GM12878 (cell line): ENCODE results near the gene NFKBIE. TPM values are rescaled to one million over a fixed set of nuclear protein-coding genes. Genes with fewer than 3 reads are reported as not detected.

Experiments used
- BCL3 ChIP-seq: IDR thresholded peaks from 2 replicates; pipeline ENCODE4 v1.6.1; 2011; ENCODE audit warnings: borderline replicate concordance, low read depth, mild to moderate bottlenecking, moderate library complexity, low read length; ENCODE audit not compliant: insufficient read depth, poor library complexity, severe bottlenecking
- CBFB ChIP-seq: IDR thresholded peaks from 2 replicates; pipeline ENCODE4 v1.6.1; 2016; ENCODE audit warnings: antibody characterized with exemption, low read depth
- CEBPB ChIP-seq, 2 experiments: fragments of 150-350 bp in 1 of 2; IDR thresholded peaks; 2 replicates each; pipeline ENCODE4 v1.6.1; 2012 to 2014; ENCODE audit warnings: low read depth in 2 of 2, low read length in 2 of 2, borderline replicate concordance in 1 of 2, inconsistent platforms in 1 of 2
- DPF2 ChIP-seq: fragments of 450-650 bp; IDR thresholded peaks from 2 replicates; pipeline ENCODE4 v1.6.1; 2017; ENCODE audit warnings: mild to moderate bottlenecking
- ESRRA ChIP-seq: IDR thresholded peaks from 2 replicates; pipeline ENCODE4 v1.6.1; 2012; ENCODE audit warnings: mild to moderate bottlenecking, low read length, improper control_type of control experiment
- FOXM1 ChIP-seq: IDR thresholded peaks from 2 replicates; pipeline ENCODE4 v1.6.1; 2012; ENCODE audit warnings: low read depth, mild to moderate bottlenecking, inconsistent platforms, low read length, moderate library complexity
- GATAD2B ChIP-seq: fragments of 450-650 bp; conservative IDR thresholded peaks from 2 replicates; pipeline ENCODE4 v1.6.1; 2017; ENCODE audit warnings: low read depth, mild to moderate bottlenecking, moderate library complexity
- HDGF ChIP-seq: fragments of 450-650 bp; IDR thresholded peaks from 2 replicates; pipeline ENCODE4 v1.6.1; 2016; ENCODE audit warnings: antibody characterized with exemption
- IRF3 ChIP-seq: fragments of 450-650 bp; IDR thresholded peaks from 2 replicates; pipeline ENCODE4 v1.6.1; 2014; ENCODE audit warnings: mild to moderate bottlenecking
- KLF5 ChIP-seq: fragments of 450-650 bp; IDR thresholded peaks from 2 replicates; pipeline ENCODE4 v1.6.1; 2014; ENCODE audit warnings: mild to moderate bottlenecking; ENCODE audit not compliant: partially characterized antibody
- MYC ChIP-seq: IDR thresholded peaks from 2 replicates; pipeline ENCODE4 v1.6.1; 2011; ENCODE audit warnings: mild to moderate bottlenecking, low read length, moderate library complexity, inconsistent platforms; ENCODE audit not compliant: insufficient read depth, insufficient replicate concordance, insufficient read length, severe bottlenecking
- NBN ChIP-seq: fragments of 450-650 bp; IDR thresholded peaks from 2 replicates; pipeline ENCODE4 v1.6.1; 2016
- NFYB ChIP-seq: IDR thresholded peaks from 2 replicates; pipeline ENCODE4 v1.6.1; 2011; ENCODE audit warnings: low read depth, mild to moderate bottlenecking, low read length, improper control_type of control experiment, moderate library complexity; ENCODE audit not compliant: insufficient read depth
- NR2C2 ChIP-seq: IDR thresholded peaks from 2 replicates; pipeline ENCODE4 v1.6.1; 2011; ENCODE audit warnings: borderline replicate concordance, low read depth; ENCODE audit not compliant: control insufficient read depth, insufficient read length
- NRF1 ChIP-seq: conservative IDR thresholded peaks from 2 replicates; pipeline ENCODE4 v1.6.1; 2011; ENCODE audit warnings: mild to moderate bottlenecking, low read depth, low read length, improper control_type of control experiment
- POU2F2 ChIP-seq: IDR thresholded peaks from 3 replicates; pipeline ENCODE4 v1.6.1; 2011; ENCODE audit warnings: low read depth, mild to moderate bottlenecking, low read length, borderline replicate concordance
- SMAD1 ChIP-seq: fragments of 450-650 bp; IDR thresholded peaks from 2 replicates; pipeline ENCODE4 v1.6.1; 2018; ENCODE audit warnings: mild to moderate bottlenecking, low read depth; ENCODE audit not compliant: partially characterized antibody
- SRF ChIP-seq, 2 experiments: IDR thresholded peaks; 2 replicates each; pipeline ENCODE4 v1.6.1; 2011; ENCODE audit warnings: low read depth in 2 of 2, low read length in 2 of 2, mild to moderate bottlenecking in 1 of 2, moderate library complexity in 1 of 2
- YBX1 ChIP-seq: fragments of 450-650 bp; IDR thresholded peaks from 2 replicates; pipeline ENCODE4 v1.6.1; 2016; ENCODE audit warnings: antibody characterized with exemption
- YY1 ChIP-seq: IDR thresholded peaks from 2 replicates; pipeline ENCODE4 v1.6.1; 2011; ENCODE audit warnings: low read depth, mild to moderate bottlenecking, low read length
- ZBED1 ChIP-seq: IDR thresholded peaks from 2 replicates; pipeline ENCODE4 v1.6.1; 2016; ENCODE audit warnings: borderline replicate concordance
- ZNF622 ChIP-seq: fragments of 450-650 bp; IDR thresholded peaks from 2 replicates; pipeline ENCODE4 v1.6.1; 2017; ENCODE audit warnings: mild to moderate bottlenecking, inconsistent platforms
- polyA plus RNA-seq, 11 experiments: library from polyadenylated mRNA; depleted of rRNA in 4 of 11; unstranded in 6 of 11; stranded (reverse) in 5 of 11; fragments of >200 nt; fragmentation: Nextera tagmentation in 4 of 11; fragmentation: Illumina TruSeq in 1 of 11; extraction: Ambion mirVana in 4 of 11; extraction: Trizol in 1 of 11; gene quantifications; 1 replicate in 1 of 11; 2 replicates in 10 of 11; pipeline versions ENCODE4 v1.2.1 to v1.2.3, GENCODE V29; 2011 to 2016; ENCODE audit warnings: inconsistent platforms in 2 of 11, missing spikeins in 2 of 11, low read depth in 1 of 11
- total RNA-seq, 4 experiments: library from RNA; depleted of rRNA in 3 of 4; stranded (reverse); fragments of >200 nt in 3 of 4; fragmentation: Illumina TruSeq in 1 of 4; extraction: Trizol in 1 of 4; gene quantifications; 2 replicates each; pipeline versions ENCODE4 v1.2.1 to v1.2.3, GENCODE V29; 2013 to 2021
- TF ChIP-seq, protein P1 (sequence below): fragments of 450-650 bp; IDR thresholded peaks from 2 replicates; pipeline ENCODE4 v1.6.1; 2016; ENCODE audit warnings: mild to moderate bottlenecking
- TF ChIP-seq, protein P2 (sequence below): fragments of 450-650 bp; IDR thresholded peaks from 2 replicates; pipeline ENCODE4 v1.6.1; 2018; ENCODE audit warnings: borderline replicate concordance, mild to moderate bottlenecking; ENCODE audit not compliant: partially characterized antibody

NFKBIE gene
- total and polyA plus RNA-seq, 10 of the 15 experiments (the other 5 are each of a cell fraction or from before 2014, with no cell fraction given) = 10.4 to 106 (median 38.8) TPM

GRCh38 chr6:44265007-44265721 lies at the start of gene NFKBIE (continued):
- TF ChIP-seq NR2C2 (no peak), POU2F2 (0 out of 3 replicates have a peak, but pooled peaks have one; percentile 38), NRF1 (no peak), BCL3 (no peak), ZNF622 (no peak), GATAD2B (peak; percentile 97), SMAD1 (no peak), ESRRA (no peak), FOXM1 (no peak), SRF (IDR thresholded peaks at IDR 0.05; ENCODE audit: low read depth in 2 of 2, low read length in 2 of 2) (0 out of 4 replicates have a peak, but pooled peaks of 1 of the 2 experiments have one; percentile 7), HDGF (0 out of 2 replicates have a peak, but pooled peaks have one; percentile 50), MYC (no peak), KLF5 (peak; percentile 30), CBFB (0 out of 2 replicates have a peak, but pooled peaks have one; percentile 25), YBX1 (no peak), DPF2 (peak; percentile 89), NBN (0 out of 2 replicates have a peak, but pooled peaks have one; percentile 18), NFYB (no peak), CEBPB (IDR thresholded peaks at IDR 0.05; ENCODE audit: borderline replicate concordance in 1 of 2, low read depth in 2 of 2, low read length in 2 of 2) (no peak), IRF3 (no peak), YY1 (0 out of 2 replicates have a peak, but pooled peaks have one; percentile 33), ZBED1 (no peak)
- TF ChIP-seq, protein P1, sequence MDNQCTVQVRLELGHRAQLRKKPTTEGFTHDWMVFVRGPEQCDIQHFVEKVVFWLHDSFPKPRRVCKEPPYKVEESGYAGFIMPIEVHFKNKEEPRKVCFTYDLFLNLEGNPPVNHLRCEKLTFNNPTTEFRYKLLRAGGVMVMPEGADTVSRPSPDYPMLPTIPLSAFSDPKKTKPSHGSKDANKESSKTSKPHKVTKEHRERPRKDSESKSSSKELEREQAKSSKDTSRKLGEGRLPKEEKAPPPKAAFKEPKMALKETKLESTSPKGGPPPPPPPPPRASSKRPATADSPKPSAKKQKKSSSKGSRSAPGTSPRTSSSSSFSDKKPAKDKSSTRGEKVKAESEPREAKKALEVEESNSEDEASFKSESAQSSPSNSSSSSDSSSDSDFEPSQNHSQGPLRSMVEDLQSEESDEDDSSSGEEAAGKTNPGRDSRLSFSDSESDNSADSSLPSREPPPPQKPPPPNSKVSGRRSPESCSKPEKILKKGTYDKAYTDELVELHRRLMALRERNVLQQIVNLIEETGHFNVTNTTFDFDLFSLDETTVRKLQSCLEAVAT = peak; percentile 46; the same call in 1 of the 2 replicates
- TF ChIP-seq, protein P2, sequence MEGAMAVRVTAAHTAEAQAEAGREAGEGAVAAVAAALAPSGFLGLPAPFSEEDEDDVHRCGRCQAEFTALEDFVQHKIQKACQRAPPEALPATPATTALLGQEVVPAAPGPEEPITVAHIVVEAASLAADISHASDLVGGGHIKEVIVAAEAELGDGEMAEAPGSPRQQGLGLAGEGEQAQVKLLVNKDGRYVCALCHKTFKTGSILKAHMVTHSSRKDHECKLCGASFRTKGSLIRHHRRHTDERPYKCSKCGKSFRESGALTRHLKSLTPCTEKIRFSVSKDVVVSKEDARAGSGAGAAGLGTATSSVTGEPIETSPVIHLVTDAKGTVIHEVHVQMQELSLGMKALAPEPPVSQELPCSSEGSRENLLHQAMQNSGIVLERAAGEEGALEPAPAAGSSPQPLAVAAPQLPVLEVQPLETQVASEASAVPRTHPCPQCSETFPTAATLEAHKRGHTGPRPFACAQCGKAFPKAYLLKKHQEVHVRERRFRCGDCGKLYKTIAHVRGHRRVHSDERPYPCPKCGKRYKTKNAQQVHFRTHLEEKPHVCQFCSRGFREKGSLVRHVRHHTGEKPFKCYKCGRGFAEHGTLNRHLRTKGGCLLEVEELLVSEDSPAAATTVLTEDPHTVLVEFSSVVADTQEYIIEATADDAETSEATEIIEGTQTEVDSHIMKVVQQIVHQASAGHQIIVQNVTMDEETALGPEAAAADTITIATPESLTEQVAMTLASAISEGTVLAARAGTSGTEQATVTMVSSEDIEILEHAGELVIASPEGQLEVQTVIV = no peak
